ENCODE measurements around the gene MINDY1. TPM values are rescaled to one million over a fixed set of nuclear protein-coding genes. Genes with fewer than 3 reads are reported as not detected.
A peak's percentile ranks its signal among the peaks of the same experiment; 100 is the strongest.

Gene MINDY1
- total and polyA plus RNA-seq, 9 of the 15 experiments (the other 6 are each of a cell fraction or from before 2014, with no cell fraction given): 0.49 to 11.0 (median 6.0) TPM

DNA sequence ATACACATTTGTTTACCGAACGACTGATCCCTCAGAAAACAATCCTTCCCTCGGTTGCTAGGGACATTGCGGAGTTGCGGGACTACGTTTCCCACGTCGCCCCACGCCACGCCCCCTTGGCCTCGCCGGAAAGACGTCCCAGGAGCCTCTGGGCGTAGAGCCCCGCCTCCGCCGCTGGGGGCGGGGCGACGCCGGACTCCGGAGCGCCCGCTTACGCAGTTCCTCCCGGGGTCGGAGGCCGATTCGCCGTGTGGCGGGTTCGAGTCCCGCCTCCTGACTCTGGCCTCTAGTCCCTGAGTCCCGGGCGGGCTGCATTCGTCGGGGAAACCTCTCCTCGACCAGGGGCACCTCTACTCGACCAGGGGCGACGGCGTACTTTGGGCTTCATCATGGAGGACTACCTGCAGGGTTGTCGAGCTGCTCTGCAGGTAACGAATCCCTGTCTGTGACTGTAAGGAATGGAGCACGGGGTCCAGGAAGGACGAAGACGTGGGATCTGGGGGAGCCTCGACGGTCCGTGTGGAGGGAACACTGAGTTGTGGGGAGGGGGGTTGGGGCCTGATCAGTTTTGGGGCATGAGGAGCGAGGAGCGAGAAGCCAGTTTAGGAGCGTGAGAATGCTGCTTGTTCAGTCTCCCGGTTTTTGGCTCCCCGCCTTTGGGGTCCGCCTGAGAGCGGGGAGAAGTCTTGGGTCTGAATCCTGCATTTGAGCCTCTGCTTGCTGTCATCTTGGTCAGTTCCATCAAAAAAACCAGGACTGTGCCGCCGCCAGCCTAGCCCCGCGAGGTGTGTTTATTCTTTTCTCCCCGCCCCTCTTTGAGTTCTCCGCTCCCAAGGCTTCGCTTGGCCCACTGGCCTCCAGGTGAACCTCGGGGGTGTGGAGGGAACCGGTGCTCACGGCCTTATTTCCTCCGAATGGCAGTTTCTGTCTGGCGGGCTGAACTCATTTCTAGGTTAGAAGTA is 1.8 kb upstream of the MINDY1 start, which contains the start of gene PRUNE1 (continued):
- TF ChIP-seq TSC22D4 (tag; IDR thresholded peaks at IDR 0.05) (no peak), ESRRB (CRISPR knock-in tag; IDR thresholded peaks at IDR 0.05; ENCODE audit: borderline replicate concordance) (no peak), CHD2 (IDR thresholded peaks at IDR 0.05; ENCODE audit: low read depth, low read length) (no peak), ZNF584 (CRISPR knock-in tag; IDR thresholded peaks at IDR 0.05; ENCODE audit: low read depth) (no peak), FIP1L1 (IDR thresholded peaks at IDR 0.05; ENCODE audit: low read depth, low read length, poor library complexity, severe bottlenecking) (no peak), TRIM24 (IDR thresholded peaks at IDR 0.05) (peak in 1 of 2 experiments; percentile 45; a peak in 1 of 4 replicates), GATAD2A (IDR thresholded peaks at IDR 0.05) (no peak), CBX8 (IDR thresholded peaks at IDR 0.05; ENCODE audit: borderline replicate concordance, extremely low read depth, low read depth, low read length, poor library complexity, severe bottlenecking) (no peak), STAG1 (CRISPR knock-in tag; IDR thresholded peaks at IDR 0.05; ENCODE audit: borderline replicate concordance) (no peak), ATF7 (IDR thresholded peaks at IDR 0.05) (peak; percentile 65), TARDBP (IDR thresholded peaks at IDR 0.05) (no peak), ZNF354B (CRISPR knock-in tag; IDR thresholded peaks at IDR 0.05) (no peak), MAFF (IDR thresholded peaks at IDR 0.05; ENCODE audit: low read length) (no peak)
- TF ChIP-seq, protein P1, sequence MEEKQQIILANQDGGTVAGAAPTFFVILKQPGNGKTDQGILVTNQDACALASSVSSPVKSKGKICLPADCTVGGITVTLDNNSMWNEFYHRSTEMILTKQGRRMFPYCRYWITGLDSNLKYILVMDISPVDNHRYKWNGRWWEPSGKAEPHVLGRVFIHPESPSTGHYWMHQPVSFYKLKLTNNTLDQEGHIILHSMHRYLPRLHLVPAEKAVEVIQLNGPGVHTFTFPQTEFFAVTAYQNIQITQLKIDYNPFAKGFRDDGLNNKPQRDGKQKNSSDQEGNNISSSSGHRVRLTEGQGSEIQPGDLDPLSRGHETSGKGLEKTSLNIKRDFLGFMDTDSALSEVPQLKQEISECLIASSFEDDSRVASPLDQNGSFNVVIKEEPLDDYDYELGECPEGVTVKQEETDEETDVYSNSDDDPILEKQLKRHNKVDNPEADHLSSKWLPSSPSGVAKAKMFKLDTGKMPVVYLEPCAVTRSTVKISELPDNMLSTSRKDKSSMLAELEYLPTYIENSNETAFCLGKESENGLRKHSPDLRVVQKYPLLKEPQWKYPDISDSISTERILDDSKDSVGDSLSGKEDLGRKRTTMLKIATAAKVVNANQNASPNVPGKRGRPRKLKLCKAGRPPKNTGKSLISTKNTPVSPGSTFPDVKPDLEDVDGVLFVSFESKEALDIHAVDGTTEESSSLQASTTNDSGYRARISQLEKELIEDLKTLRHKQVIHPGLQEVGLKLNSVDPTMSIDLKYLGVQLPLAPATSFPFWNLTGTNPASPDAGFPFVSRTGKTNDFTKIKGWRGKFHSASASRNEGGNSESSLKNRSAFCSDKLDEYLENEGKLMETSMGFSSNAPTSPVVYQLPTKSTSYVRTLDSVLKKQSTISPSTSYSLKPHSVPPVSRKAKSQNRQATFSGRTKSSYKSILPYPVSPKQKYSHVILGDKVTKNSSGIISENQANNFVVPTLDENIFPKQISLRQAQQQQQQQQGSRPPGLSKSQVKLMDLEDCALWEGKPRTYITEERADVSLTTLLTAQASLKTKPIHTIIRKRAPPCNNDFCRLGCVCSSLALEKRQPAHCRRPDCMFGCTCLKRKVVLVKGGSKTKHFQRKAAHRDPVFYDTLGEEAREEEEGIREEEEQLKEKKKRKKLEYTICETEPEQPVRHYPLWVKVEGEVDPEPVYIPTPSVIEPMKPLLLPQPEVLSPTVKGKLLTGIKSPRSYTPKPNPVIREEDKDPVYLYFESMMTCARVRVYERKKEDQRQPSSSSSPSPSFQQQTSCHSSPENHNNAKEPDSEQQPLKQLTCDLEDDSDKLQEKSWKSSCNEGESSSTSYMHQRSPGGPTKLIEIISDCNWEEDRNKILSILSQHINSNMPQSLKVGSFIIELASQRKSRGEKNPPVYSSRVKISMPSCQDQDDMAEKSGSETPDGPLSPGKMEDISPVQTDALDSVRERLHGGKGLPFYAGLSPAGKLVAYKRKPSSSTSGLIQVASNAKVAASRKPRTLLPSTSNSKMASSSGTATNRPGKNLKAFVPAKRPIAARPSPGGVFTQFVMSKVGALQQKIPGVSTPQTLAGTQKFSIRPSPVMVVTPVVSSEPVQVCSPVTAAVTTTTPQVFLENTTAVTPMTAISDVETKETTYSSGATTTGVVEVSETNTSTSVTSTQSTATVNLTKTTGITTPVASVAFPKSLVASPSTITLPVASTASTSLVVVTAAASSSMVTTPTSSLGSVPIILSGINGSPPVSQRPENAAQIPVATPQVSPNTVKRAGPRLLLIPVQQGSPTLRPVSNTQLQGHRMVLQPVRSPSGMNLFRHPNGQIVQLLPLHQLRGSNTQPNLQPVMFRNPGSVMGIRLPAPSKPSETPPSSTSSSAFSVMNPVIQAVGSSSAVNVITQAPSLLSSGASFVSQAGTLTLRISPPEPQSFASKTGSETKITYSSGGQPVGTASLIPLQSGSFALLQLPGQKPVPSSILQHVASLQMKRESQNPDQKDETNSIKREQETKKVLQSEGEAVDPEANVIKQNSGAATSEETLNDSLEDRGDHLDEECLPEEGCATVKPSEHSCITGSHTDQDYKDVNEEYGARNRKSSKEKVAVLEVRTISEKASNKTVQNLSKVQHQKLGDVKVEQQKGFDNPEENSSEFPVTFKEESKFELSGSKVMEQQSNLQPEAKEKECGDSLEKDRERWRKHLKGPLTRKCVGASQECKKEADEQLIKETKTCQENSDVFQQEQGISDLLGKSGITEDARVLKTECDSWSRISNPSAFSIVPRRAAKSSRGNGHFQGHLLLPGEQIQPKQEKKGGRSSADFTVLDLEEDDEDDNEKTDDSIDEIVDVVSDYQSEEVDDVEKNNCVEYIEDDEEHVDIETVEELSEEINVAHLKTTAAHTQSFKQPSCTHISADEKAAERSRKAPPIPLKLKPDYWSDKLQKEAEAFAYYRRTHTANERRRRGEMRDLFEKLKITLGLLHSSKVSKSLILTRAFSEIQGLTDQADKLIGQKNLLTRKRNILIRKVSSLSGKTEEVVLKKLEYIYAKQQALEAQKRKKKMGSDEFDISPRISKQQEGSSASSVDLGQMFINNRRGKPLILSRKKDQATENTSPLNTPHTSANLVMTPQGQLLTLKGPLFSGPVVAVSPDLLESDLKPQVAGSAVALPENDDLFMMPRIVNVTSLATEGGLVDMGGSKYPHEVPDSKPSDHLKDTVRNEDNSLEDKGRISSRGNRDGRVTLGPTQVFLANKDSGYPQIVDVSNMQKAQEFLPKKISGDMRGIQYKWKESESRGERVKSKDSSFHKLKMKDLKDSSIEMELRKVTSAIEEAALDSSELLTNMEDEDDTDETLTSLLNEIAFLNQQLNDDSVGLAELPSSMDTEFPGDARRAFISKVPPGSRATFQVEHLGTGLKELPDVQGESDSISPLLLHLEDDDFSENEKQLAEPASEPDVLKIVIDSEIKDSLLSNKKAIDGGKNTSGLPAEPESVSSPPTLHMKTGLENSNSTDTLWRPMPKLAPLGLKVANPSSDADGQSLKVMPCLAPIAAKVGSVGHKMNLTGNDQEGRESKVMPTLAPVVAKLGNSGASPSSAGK (IDR thresholded peaks at IDR 0.05): peak; percentile 77
- TF ChIP-seq, protein P2, sequence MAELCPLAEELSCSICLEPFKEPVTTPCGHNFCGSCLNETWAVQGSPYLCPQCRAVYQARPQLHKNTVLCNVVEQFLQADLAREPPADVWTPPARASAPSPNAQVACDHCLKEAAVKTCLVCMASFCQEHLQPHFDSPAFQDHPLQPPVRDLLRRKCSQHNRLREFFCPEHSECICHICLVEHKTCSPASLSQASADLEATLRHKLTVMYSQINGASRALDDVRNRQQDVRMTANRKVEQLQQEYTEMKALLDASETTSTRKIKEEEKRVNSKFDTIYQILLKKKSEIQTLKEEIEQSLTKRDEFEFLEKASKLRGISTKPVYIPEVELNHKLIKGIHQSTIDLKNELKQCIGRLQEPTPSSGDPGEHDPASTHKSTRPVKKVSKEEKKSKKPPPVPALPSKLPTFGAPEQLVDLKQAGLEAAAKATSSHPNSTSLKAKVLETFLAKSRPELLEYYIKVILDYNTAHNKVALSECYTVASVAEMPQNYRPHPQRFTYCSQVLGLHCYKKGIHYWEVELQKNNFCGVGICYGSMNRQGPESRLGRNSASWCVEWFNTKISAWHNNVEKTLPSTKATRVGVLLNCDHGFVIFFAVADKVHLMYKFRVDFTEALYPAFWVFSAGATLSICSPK (IDR thresholded peaks at IDR 0.05; ENCODE audit: borderline replicate concordance): 0 out of 2 replicates have a peak, but pooled peaks have one; percentile 77

Measured in K562 (cell line).